ENCODE results near the gene CNTFR.

The CNTFR gene

GRCh38 chr9:34505370-34506120 is 84.0 kb downstream of the CNTFR start:
- FAIRE-seq: no peak

GRCh38 chr9:34503406-34503805 is 86.1 kb downstream of the CNTFR start:
- no peak for FAIRE-seq

- FAIRE-seq: no peak
Observed at GRCh38 chr9:34502891-34503290, 86.6 kb downstream of the CNTFR start.

- no peak for FAIRE-seq
Observed at GRCh38 chr9:34502471-34502870, 87.1 kb downstream of the CNTFR start.

GRCh38 chr9:34501889-34502425 is 87.6 kb downstream of the CNTFR start:
- no peak for FAIRE-seq
